Adrenal gland (tissue), 5 donors: ENCODE results near the gene CAMTA1.

ENCODE experiments used
- POLR2A ChIP-seq, 2 donors: fragments of 450-650 bp; IDR thresholded peaks; one replicate each; pipeline ENCODE4 v1.6.1; 2017; ENCODE audit warnings: antibody characterized with exemption in 2 of 2, mild to moderate bottlenecking in 2 of 2, moderate library complexity in 1 of 2
- TF ChIP-seq, protein P1 (sequence below), 6 experiments: fragments of 450-650 bp in 4 of 6; fragments of 200-600 bp in 2 of 6; sonication (generic) in 1 of 6; IDR thresholded peaks; 1 replicate in 5 of 6; 2 replicates in 1 of 6; pipeline versions ENCODE4 v1.5.1 to v1.8.0; 2016 to 2021; ENCODE audit warnings: antibody characterized with exemption in 6 of 6, mild to moderate bottlenecking in 2 of 6, moderate library complexity in 1 of 6
- donor health status: DM: no; HTN: no; CAD: no.

DNA sequence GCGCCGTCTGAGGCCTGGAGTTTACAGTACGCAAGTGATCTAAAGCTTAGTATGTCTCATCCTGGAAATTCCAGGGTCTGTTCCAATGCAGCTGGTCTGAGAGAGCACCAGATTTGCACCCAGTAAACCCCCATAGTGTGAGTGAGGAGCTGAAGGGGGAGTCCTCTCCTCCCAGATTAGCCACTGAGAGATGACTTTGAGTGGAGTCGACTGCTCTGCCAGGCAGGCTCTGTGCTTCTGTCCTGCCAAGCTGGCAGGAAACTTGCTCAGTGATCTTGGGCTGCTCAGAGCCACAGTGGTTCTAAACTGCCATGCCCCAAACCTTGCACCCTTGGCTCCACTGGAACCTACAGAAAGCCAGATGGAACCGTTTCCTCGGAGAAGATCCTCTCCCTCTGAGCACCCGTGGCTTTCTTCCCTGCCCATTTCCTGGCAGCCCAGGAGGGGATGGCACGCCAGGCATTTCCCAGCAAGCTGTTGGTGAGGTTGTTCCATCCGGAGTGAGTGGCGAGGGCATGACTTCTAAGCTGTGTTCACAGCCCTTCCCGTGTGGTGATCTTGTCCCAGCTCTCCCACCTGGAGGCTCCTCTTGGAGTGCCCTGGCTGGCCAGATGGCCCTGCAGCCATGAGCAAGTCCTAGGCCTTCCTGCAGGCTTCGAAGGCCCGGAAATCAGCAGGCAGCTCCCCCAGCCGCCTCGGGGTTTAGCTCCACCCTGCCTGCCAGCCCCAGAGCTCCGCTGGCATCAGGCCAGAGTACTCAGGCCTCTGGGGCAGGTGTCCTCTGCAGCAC, 859.9 kb downstream of the CAMTA1 start:
- TF ChIP-seq, protein P1, sequence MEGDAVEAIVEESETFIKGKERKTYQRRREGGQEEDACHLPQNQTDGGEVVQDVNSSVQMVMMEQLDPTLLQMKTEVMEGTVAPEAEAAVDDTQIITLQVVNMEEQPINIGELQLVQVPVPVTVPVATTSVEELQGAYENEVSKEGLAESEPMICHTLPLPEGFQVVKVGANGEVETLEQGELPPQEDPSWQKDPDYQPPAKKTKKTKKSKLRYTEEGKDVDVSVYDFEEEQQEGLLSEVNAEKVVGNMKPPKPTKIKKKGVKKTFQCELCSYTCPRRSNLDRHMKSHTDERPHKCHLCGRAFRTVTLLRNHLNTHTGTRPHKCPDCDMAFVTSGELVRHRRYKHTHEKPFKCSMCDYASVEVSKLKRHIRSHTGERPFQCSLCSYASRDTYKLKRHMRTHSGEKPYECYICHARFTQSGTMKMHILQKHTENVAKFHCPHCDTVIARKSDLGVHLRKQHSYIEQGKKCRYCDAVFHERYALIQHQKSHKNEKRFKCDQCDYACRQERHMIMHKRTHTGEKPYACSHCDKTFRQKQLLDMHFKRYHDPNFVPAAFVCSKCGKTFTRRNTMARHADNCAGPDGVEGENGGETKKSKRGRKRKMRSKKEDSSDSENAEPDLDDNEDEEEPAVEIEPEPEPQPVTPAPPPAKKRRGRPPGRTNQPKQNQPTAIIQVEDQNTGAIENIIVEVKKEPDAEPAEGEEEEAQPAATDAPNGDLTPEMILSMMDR (IDR thresholded peaks at IDR 0.05), result no peak
- no peak for TF ChIP-seq POLR2A (IDR thresholded peaks at IDR 0.05)
